Loucy (cell line): Measurements from ENCODE around the gene KLRK1.
"Not testable (repeated sequence)": the region's sequence is repeated elsewhere in the genome, so short reads cannot be mapped to it uniquely, and the experiment has no call there.

Experiments used
- H2AFZ ChIP-seq: fragments of 200-600 bp; sonication (generic); 2 replicates; pipeline ENCODE4 v1.6.0; 2016; ENCODE audit warnings: antibody characterized with exemption, mild to moderate bottlenecking, low read length, moderate library complexity
- H3F3A ChIP-seq: fragments of 200-600 bp; 2 replicates; pipeline ENCODE4 v1.6.0; 2016; ENCODE audit warnings: antibody characterized with exemption, low read depth, mild to moderate bottlenecking
- H3K27me3 ChIP-seq: fragments of 200-600 bp; sonication (generic); 2 replicates; pipeline ENCODE4 v1.6.1; 2014; ENCODE audit warnings: low read length, mild to moderate bottlenecking; ENCODE audit not compliant: insufficient read depth, poor library complexity, severe bottlenecking
- H3K36me3 ChIP-seq: fragments of 200-600 bp; sonication (generic); 2 replicates; pipeline ENCODE4 v1.6.1; 2016; ENCODE audit warnings: low read length; ENCODE audit not compliant: insufficient read depth
- H3K4me1 ChIP-seq: fragments of 200-600 bp; sonication (generic); 2 replicates; pipeline ENCODE4 v1.5.1; 2014; ENCODE audit warnings: low read length, mild to moderate bottlenecking; ENCODE audit not compliant: insufficient read depth, poor library complexity, severe bottlenecking
- H3K4me2 ChIP-seq: fragments of 200-600 bp; sonication (generic); 2 replicates; pipeline ENCODE4 v1.6.0; 2014; ENCODE audit warnings: antibody characterized with exemption, low read length, low read depth, mild to moderate bottlenecking; ENCODE audit not compliant: poor library complexity, severe bottlenecking
- H3K4me3 ChIP-seq: fragments of 200-600 bp; sonication (generic); 2 replicates; pipeline ENCODE4 v1.5.1; 2014; ENCODE audit warnings: low read length, mild to moderate bottlenecking, mixed read lengths; ENCODE audit not compliant: poor library complexity, severe bottlenecking
- H3K79me2 ChIP-seq: fragments of 200-600 bp; sonication (generic); 2 replicates; pipeline ENCODE4 v1.6.1; 2014; ENCODE audit warnings: low read length; ENCODE audit not compliant: insufficient read depth
- H3K9ac ChIP-seq: fragments of 200-600 bp; sonication (generic); 2 replicates; pipeline ENCODE4 v1.6.0; 2014; ENCODE audit warnings: mild to moderate bottlenecking, low read depth, low read length, moderate library complexity; ENCODE audit not compliant: poor library complexity, severe bottlenecking
- H3K9me2 ChIP-seq: fragments of 200-600 bp; sonication (generic); replicated peaks from 2 replicates; pipeline ENCODE4 v1.6.1; 2016; ENCODE audit warnings: low read depth, low read length, mixed read lengths
- H3K9me3 ChIP-seq: fragments of 200-600 bp; sonication (generic); 2 replicates; pipeline ENCODE4 v1.6.1; 2014; ENCODE audit warnings: mild to moderate bottlenecking, antibody characterized with exemption, low read length, low read depth; ENCODE audit not compliant: insufficient read depth
- H4K20me1 ChIP-seq: fragments of 200-600 bp; sonication (generic); 2 replicates; pipeline ENCODE4 v1.6.0; 2014; ENCODE audit warnings: antibody characterized with exemption, low read length, mild to moderate bottlenecking; ENCODE audit not compliant: insufficient read depth, poor library complexity, severe bottlenecking
- CTCF ChIP-seq: fragments of 200-600 bp; sonication (generic); conservative IDR thresholded peaks from 2 replicates; pipeline ENCODE4 v1.5.1; 2014; ENCODE audit warnings: mild to moderate bottlenecking, antibody characterized with exemption, low read length
- EZH2phosphoT487 ChIP-seq: fragments of 200-600 bp; IDR thresholded peaks from 2 replicates; pipeline ENCODE4 v1.6.1; 2018; ENCODE audit warnings: antibody characterized with exemption, mild to moderate bottlenecking, moderate library complexity, borderline replicate concordance

Gene KLRK1

GRCh38 chr12:10368206-10369171 lies 21.4 kb downstream of the KLRK1 start:
- Histone ChIP-seq H2AFZ (no peak overlapping the region), H3K36me3 (no peaks in the 10 kb centered on the region), H3F3A (no peaks in the 10 kb centered on the region), H3K4me2 (no peak overlapping the region), H3K9me3 (no peaks in the 10 kb centered on the region), H3K79me2 (no peaks in the 10 kb centered on the region), H3K9me2 (no peaks in the 10 kb centered on the region), H3K27me3 (no peaks in the 10 kb centered on the region), H3K4me3 (no peak overlapping the region), H3K4me1 (peaks cover 42% of the 10 kb centered on the region), H4K20me1 (no peaks in the 10 kb centered on the region), H3K9ac (no peak overlapping the region)
- TF ChIP-seq EZH2phosphoT487 (no peak), CTCF (no peak)

- not testable (repeated sequence) for H3K79me2 ChIP-seq, H3K9me3 ChIP-seq, H3K27me3 ChIP-seq, H3K36me3 ChIP-seq, H3K4me3 ChIP-seq, H3F3A ChIP-seq, H3K9me2 ChIP-seq, H3K4me2 ChIP-seq, H4K20me1 ChIP-seq, H3K9ac ChIP-seq, H2AFZ ChIP-seq
- peaks cover 45% of the 10 kb centered on the region for H3K4me1 ChIP-seq
Measured at GRCh38 chr12:10367714-10368113, 22.1 kb downstream of the KLRK1 start.

- TF ChIP-seq EZH2phosphoT487, result no peak
- peak; percentile 57 for TF ChIP-seq CTCF
- H4K20me1 ChIP-seq, result no peaks in the 10 kb centered on the region
- peaks cover 44% of the 10 kb centered on the region for H3K4me1 ChIP-seq
- H3K79me2 ChIP-seq, result no peaks in the 10 kb centered on the region
- H2AFZ ChIP-seq, result no peak overlapping the region
- no peaks in the 10 kb centered on the region for H3K36me3 ChIP-seq
- H3K27me3 ChIP-seq, result no peaks in the 10 kb centered on the region
- H3K4me3 ChIP-seq, result no peak overlapping the region
- no peaks in the 10 kb centered on the region for H3F3A ChIP-seq
- H3K4me2 ChIP-seq, result peak overlapping the region; percentile 73
- H3K9ac ChIP-seq, result peak overlapping the region; percentile 89
- no peaks in the 10 kb centered on the region for H3K9me2 ChIP-seq
- H3K9me3 ChIP-seq, result no peaks in the 10 kb centered on the region
Measured at GRCh38 chr12:10366875-10367274, 23.0 kb downstream of the KLRK1 start.
